ENCODE data around the gene NPR2. TPM values are rescaled to one million over a fixed set of nuclear protein-coding genes. Genes with fewer than 3 reads are reported as not detected.

The NPR2 gene
- polyA plus RNA-seq, 1 donor (not counting 4 experiments of a cell fraction or from before 2014, with no cell fraction given) = 5.0 TPM

DNA sequence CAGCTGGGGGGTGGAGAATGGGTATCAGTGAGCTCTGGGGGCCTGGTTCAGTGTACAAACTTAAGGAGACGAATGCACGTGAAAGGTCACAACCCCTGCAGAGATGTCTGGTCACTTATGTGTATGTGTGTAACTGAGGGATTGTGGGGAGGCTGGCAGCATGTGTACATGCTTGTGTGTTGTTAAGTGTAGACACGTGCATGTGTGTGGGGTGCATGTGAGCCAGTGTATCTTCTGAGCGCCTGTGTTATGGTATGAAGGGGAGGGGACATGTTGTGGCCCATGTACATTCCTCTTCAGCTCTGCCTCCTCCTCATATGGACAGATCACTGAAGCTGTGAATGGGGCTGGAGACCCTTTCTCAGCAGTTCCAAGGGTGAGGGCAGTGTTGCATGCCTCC is 39.6 kb downstream of the NPR2 start:
- TF ChIP-seq EZH2 (IDR thresholded peaks at IDR 0.05; ENCODE audit: low read length) (no peak), CTCF (optimal IDR thresholded peaks at IDR 0.05 in 1 of 3, IDR thresholded peaks at IDR 0.05 in 1 of 3, conservative IDR thresholded peaks at IDR 0.05 in 1 of 3; ENCODE audit: extremely low read depth in 1 of 3, insufficient read depth in 2 of 3, low read length in 3 of 3) (no peak)
- Histone ChIP-seq H3K4me1 (ENCODE audit: control insufficient read depth, extremely low read depth, insufficient read depth, low read length) (peaks cover 14% of the 10 kb centered on the region), H4K20me1 (ENCODE audit: control insufficient read depth, extremely low read depth, insufficient read depth, low read length) (no peaks in the 10 kb centered on the region), H3K9me3 (ENCODE audit: control insufficient read depth, low read depth, low read length) (no peaks in the 10 kb centered on the region), H3K9ac (ENCODE audit: control insufficient read depth, extremely low read depth, insufficient read depth, low read length) (no peak overlapping the region), H3K9me1 (ENCODE audit: control insufficient read depth, extremely low read depth, insufficient read depth, low read length) (no peaks in the 10 kb centered on the region), H3K4me3 (ENCODE audit: control insufficient read depth in 2 of 3, extremely low read depth in 1 of 3, insufficient read depth in 2 of 3, low read depth in 1 of 3, low read length in 3 of 3) (no peak overlapping the region), H3K27ac (ENCODE audit: control insufficient read depth, insufficient read depth, low read length) (no peak overlapping the region), H3K36me3 (ENCODE audit: control insufficient read depth in 2 of 2, extremely low read depth in 1 of 2, insufficient read depth in 2 of 2, low read length in 2 of 2) (no peaks in the 10 kb centered on the region), H3K27me3 (ENCODE audit: control insufficient read depth, extremely low read depth, insufficient read depth, low read length) (no peaks in the 10 kb centered on the region), H3K4me2 (ENCODE audit: control insufficient read depth, extremely low read depth, insufficient read depth, low read depth, low read length) (no peak overlapping the region), H2AFZ (ENCODE audit: control insufficient read depth, low read length) (no peak overlapping the region), H3K79me2 (ENCODE audit: control insufficient read depth, insufficient read depth, low read length) (no peaks in the 10 kb centered on the region)
- DNase-seq (ENCODE audit: low read depth, low spot score) (no peak), FAIRE-seq (no peak)
- dilution Hi-C loops (cut with MboI; ENCODE audit: extremely low pct_ligation_motif_present, low sequenced_read_pairs) = no loop called here

- peaks cover 8% of the 10 kb centered on the region for H3K4me1 ChIP-seq (ENCODE audit: control insufficient read depth, extremely low read depth, insufficient read depth, low read length)
- dilution Hi-C loops (cut with MboI; ENCODE audit: extremely low pct_ligation_motif_present, low sequenced_read_pairs) = no loop called here
- H3K27ac ChIP-seq (ENCODE audit: control insufficient read depth, insufficient read depth, low read length) = no peak overlapping the region
Measured at GRCh38 chr9:35832814-35833213, 41.4 kb downstream of the NPR2 start.

More at GRCh38 chr9:35832814-35833213, 41.4 kb downstream of the NPR2 start:
- Histone ChIP-seq H3K9me3 (ENCODE audit: control insufficient read depth, low read depth, low read length) (no peaks in the 10 kb centered on the region), H3K79me2 (ENCODE audit: control insufficient read depth, insufficient read depth, low read length) (no peaks in the 10 kb centered on the region), H3K36me3 (ENCODE audit: control insufficient read depth in 2 of 2, extremely low read depth in 1 of 2, insufficient read depth in 2 of 2, low read length in 2 of 2) (no peaks in the 10 kb centered on the region), H4K20me1 (ENCODE audit: control insufficient read depth, extremely low read depth, insufficient read depth, low read length) (no peaks in the 10 kb centered on the region), H2AFZ (ENCODE audit: control insufficient read depth, low read length) (no peak overlapping the region), H3K9ac (ENCODE audit: control insufficient read depth, extremely low read depth, insufficient read depth, low read length) (no peak overlapping the region), H3K4me2 (ENCODE audit: control insufficient read depth, extremely low read depth, insufficient read depth, low read depth, low read length) (no peak overlapping the region), H3K27me3 (ENCODE audit: control insufficient read depth, extremely low read depth, insufficient read depth, low read length) (no peaks in the 10 kb centered on the region), H3K9me1 (ENCODE audit: control insufficient read depth, extremely low read depth, insufficient read depth, low read length) (no peaks in the 10 kb centered on the region), H3K4me3 (ENCODE audit: control insufficient read depth in 2 of 3, extremely low read depth in 1 of 3, insufficient read depth in 2 of 3, low read depth in 1 of 3, low read length in 3 of 3) (no peak overlapping the region)
- FAIRE-seq = no peak
- TF ChIP-seq EZH2 (IDR thresholded peaks at IDR 0.05; ENCODE audit: low read length) (no peak), CTCF (optimal IDR thresholded peaks at IDR 0.05 in 1 of 3, IDR thresholded peaks at IDR 0.05 in 1 of 3, conservative IDR thresholded peaks at IDR 0.05 in 1 of 3; ENCODE audit: extremely low read depth in 1 of 3, insufficient read depth in 2 of 3, low read length in 3 of 3) (no peak)
- no peak for DNase-seq (ENCODE audit: low read depth, low spot score)

All from keratinocyte (primary cell).